SK-N-SH (cell line): ENCODE measurements around the gene AP1B1.

ENCODE experiments used
- MXI1 ChIP-seq: IDR thresholded peaks from 2 replicates; pipeline ENCODE4 v1.6.1; 2012; ENCODE audit warnings: mild to moderate bottlenecking, low read depth, low read length, improper control_type of control experiment
- TF ChIP-seq, protein P1 (sequence below): fragments of 200-600 bp; sonication (generic); IDR thresholded peaks from 2 replicates; pipeline ENCODE4 v1.6.1; 2017; ENCODE audit warnings: antibody characterized with exemption, mild to moderate bottlenecking, moderate library complexity

DNA sequence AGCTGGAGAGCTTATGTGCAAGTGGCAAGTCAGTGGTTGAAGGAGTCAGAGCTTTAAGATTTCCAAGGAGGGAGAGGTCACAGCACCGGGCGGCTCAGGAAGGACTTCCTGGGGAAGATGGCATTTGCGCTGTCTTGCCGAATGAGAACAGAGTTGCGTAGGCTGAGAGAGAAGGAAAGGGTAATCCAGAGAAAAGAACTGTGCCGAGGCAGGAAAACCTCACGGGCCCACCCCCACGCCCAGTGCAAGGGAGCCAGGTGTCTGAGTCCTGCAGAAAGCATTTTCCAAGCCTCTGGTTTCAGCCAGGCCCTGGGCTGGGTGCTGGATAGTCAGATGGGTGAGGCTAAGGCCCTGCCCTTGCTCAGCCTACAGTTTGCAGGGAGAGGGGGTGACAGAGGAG, 3.2 kb upstream of the AP1B1 start:
- TF ChIP-seq, protein P1, sequence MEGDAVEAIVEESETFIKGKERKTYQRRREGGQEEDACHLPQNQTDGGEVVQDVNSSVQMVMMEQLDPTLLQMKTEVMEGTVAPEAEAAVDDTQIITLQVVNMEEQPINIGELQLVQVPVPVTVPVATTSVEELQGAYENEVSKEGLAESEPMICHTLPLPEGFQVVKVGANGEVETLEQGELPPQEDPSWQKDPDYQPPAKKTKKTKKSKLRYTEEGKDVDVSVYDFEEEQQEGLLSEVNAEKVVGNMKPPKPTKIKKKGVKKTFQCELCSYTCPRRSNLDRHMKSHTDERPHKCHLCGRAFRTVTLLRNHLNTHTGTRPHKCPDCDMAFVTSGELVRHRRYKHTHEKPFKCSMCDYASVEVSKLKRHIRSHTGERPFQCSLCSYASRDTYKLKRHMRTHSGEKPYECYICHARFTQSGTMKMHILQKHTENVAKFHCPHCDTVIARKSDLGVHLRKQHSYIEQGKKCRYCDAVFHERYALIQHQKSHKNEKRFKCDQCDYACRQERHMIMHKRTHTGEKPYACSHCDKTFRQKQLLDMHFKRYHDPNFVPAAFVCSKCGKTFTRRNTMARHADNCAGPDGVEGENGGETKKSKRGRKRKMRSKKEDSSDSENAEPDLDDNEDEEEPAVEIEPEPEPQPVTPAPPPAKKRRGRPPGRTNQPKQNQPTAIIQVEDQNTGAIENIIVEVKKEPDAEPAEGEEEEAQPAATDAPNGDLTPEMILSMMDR: no peak
- TF ChIP-seq MXI1: no peak
